Esophagus squamous epithelium (tissue), 4 donors: ENCODE measurements around the gene KRTCAP3.
A peak's percentile ranks its signal among the peaks of the same experiment; 100 is the strongest.

Experiments
- CTCF ChIP-seq, 6 experiments: fragments of 450-650 bp in 4 of 6; fragments of 200-600 bp in 2 of 6; sonication (generic) in 2 of 6; IDR thresholded peaks; one replicate each; pipeline ENCODE4 v1.5.1; 2016 to 2019; ENCODE audit warnings: antibody characterized with exemption in 6 of 6, mild to moderate bottlenecking in 4 of 6, moderate library complexity in 4 of 6
- POLR2A ChIP-seq, 4 donors: fragments of 450-650 bp; IDR thresholded peaks; one replicate each; pipeline ENCODE4 v1.6.1; 2017; ENCODE audit warnings: antibody characterized with exemption in 4 of 4, mild to moderate bottlenecking in 4 of 4, moderate library complexity in 3 of 4

- peak in 5 of 6 experiments; percentile 19 to 37 (median 24) for TF ChIP-seq CTCF (IDR thresholded peaks at IDR 0.05)
- no peak for TF ChIP-seq POLR2A (IDR thresholded peaks at IDR 0.05)
Measured at GRCh38 chr2:27441958-27442919, at the start of gene KRTCAP3.
